Ovary (tissue), 9 donors: ENCODE measurements around the gene COPZ2. TPM values are rescaled to one million over a fixed set of nuclear protein-coding genes. Genes with fewer than 3 reads are reported as not detected.

Experiments
- DNase-seq, 5 donors: peaks; one replicate each; pipeline ENCODE4 v3.0.0-alpha.2; 2019 to 2020
- H3K27ac ChIP-seq, 2 donors: fragments of 200-600 bp; one replicate each; pipeline versions ENCODE4 v1.5.1 to v1.8.0; 2019 to 2022
- H3K27me3 ChIP-seq: fragments of 200-600 bp; one replicate; pipeline ENCODE4 v1.8.0; 2022
- H3K36me3 ChIP-seq: fragments of 200-600 bp; sonication (generic); one replicate; pipeline ENCODE4 v1.5.1; 2019
- H3K4me1 ChIP-seq: one replicate; pipeline ENCODE4 v1.8.1; 2013; ENCODE audit warnings: mild to moderate bottlenecking, moderate library complexity; ENCODE audit not compliant: insufficient read depth
- H3K4me3 ChIP-seq: fragments of 200-600 bp; sonication (generic); one replicate; pipeline ENCODE4 v1.5.1; 2017
- H3K9me3 ChIP-seq, 2 donors: fragments of 200-600 bp in 1 of 2; sonication (generic) in 1 of 2; one replicate each; pipeline versions ENCODE4 v1.5.1 to v1.8.1; 2013 to 2019; ENCODE audit warnings: mild to moderate bottlenecking in 1 of 2, moderate library complexity in 1 of 2
- EP300 ChIP-seq: sonication (generic); formaldehyde crosslinking; IDR thresholded peaks from one replicate; pipeline ENCODE4 v1.6.1; 2017; ENCODE audit warnings: antibody characterized with exemption
- POLR2A ChIP-seq: fragments of 450-650 bp; IDR thresholded peaks from one replicate; pipeline ENCODE4 v1.6.1; 2017; ENCODE audit warnings: antibody characterized with exemption, mild to moderate bottlenecking, moderate library complexity
- WGBS, 3 donors: extraction: QIAGEN DNeasy Blood & Tissue Kit in 1 of 3; methylation state at CpG; one replicate each; pipeline versions ENCODE4 v1.1.5 to v1.1.7; 2013 to 2017; 5-methylcytosine and 5-hydroxymethylcytosine counted together
- intact Hi-C, 4 donors: fragments of 100-400 bp; cut with DNase I; formaldehyde crosslinking; loops; one replicate each; pipeline versions ENCODE4 v1.11.0 to v1.15.1; 2022 to 2023
- polyA plus RNA-seq, 2 donors: library from polyadenylated mRNA; stranded (reverse); fragments of 200-250 nt in 1 of 2; fragments of 350-450 nt in 1 of 2; fragmentation: Illumina TruSeq in 1 of 2; extraction: RNeasy Lipid Tissue Mini Kit (QIAGEN cat#74804) in 1 of 2; gene quantifications; one replicate each; pipeline ENCODE4 v1.2.3, GENCODE V29; 2013 to 2014
- total RNA-seq, 7 donors: library from RNA; depleted of rRNA in 2 of 7; stranded (reverse); fragments of >200 nt in 2 of 7; fragmentation: NEBNext Ultra II Directional in 3 of 7; extraction: Animal tissue kit (Norgen Biotek cat#: 25700) in 3 of 7; gene quantifications; one replicate each; pipeline versions ENCODE4 v1.1.0 to v1.2.4, GENCODE V29; 2016 to 2023
- TF ChIP-seq, protein P1 (sequence below), 3 donors: fragments of 450-650 bp in 2 of 3; fragments of 200-600 bp in 1 of 3; IDR thresholded peaks; one replicate each; pipeline versions ENCODE4 v1.5.1 to v1.8.0; 2016 to 2022; ENCODE audit warnings: antibody characterized with exemption in 3 of 3, mild to moderate bottlenecking in 1 of 3
- donor health status: DM: no; HTN: no; CAD: no; lungs with moderate emphysema.
- donor health status: DM: no; HTN: no; CAD: no.
- donor health status: Bipolar disorder and iron deficiency.
- donor health status: DM: yes; HTN: yes; CAD: no.
- donor health status: DM: no; HTN: no; CAD: no.
- donor health status: DM: yes; HTN: yes; CAD: no.

The COPZ2 gene
- total and polyA plus RNA-seq, 9 donors = 1.7 to 58.1 (median 12.1) TPM

DNA sequence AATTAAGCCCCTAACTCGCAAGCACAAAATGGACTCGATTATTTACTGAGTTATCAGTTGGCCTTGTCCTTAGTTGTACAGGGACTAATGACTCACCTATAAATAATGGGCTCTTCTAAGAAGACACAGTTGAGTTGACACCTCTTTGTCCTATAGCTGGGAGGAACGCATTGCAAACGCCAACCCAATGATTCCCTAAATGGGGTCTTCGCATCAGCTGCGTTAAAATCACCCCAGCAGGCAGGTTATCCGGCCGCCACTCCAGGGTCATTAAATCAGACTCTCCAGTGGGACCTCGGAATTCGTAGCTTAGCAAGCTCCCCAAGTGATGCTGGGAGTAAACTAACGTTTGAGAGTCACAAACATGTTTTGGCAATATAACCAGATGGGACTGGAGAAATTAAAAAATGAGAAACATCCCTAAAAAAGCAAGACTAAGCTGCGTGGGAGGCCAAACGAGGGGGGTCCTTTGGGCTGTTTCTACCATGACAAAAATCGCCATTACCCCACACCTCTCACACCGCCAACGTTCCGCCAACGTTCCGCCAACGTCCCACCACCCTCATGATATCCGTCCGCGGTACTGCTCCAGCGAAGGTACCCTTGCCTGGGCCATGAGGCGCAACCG, 9.6 kb upstream of the COPZ2 start:
- WGBS, 3 donors = 2 to 3% (median 3%) methylated on average over 26 of the region's 26 CpGs
- TF ChIP-seq POLR2A = no peak
- TF ChIP-seq, protein P1, sequence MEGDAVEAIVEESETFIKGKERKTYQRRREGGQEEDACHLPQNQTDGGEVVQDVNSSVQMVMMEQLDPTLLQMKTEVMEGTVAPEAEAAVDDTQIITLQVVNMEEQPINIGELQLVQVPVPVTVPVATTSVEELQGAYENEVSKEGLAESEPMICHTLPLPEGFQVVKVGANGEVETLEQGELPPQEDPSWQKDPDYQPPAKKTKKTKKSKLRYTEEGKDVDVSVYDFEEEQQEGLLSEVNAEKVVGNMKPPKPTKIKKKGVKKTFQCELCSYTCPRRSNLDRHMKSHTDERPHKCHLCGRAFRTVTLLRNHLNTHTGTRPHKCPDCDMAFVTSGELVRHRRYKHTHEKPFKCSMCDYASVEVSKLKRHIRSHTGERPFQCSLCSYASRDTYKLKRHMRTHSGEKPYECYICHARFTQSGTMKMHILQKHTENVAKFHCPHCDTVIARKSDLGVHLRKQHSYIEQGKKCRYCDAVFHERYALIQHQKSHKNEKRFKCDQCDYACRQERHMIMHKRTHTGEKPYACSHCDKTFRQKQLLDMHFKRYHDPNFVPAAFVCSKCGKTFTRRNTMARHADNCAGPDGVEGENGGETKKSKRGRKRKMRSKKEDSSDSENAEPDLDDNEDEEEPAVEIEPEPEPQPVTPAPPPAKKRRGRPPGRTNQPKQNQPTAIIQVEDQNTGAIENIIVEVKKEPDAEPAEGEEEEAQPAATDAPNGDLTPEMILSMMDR (IDR thresholded peaks at IDR 0.05) = no peak
- TF ChIP-seq EP300 = no peak
- Histone ChIP-seq H3K27me3 (no peaks in the 10 kb centered on the region), H3K4me3 (peak overlapping the region; percentile 63), H3K36me3 (no peaks in the 10 kb centered on the region), H3K27ac (peak overlapping the region; percentile 64 to 96), H3K9me3 (no peaks in the 10 kb centered on the region), H3K4me1 (peaks cover 18% of the 10 kb centered on the region)
- intact Hi-C loops = no loop called here
- DNase-seq = no peak

DNA sequence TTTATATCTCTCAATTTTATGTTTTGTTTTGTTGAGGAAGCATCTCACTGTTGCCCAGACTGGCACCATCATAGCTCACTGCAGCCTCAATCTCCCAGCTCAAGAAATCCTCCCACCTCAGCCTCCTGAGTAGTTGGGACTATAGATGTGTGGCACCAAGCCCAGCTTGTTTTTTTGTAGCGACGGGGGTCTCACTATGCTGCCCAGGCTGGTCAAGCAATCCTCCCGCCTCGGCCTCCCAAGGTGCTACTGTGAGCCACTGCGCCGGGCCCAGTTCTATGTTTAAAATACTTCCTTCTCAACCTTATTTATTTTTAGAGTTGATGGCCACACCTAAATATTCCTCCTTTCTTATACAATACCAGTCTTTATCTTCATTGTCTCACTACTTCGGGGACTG, 8.7 kb upstream of the COPZ2 start:
- Histone ChIP-seq H3K9me3 (no peaks in the 10 kb centered on the region), H3K4me1 (peaks cover 12% of the 10 kb centered on the region), H3K36me3 (no peaks in the 10 kb centered on the region), H3K27me3 (no peaks in the 10 kb centered on the region), H3K27ac (no peak overlapping the region), H3K4me3 (no peak overlapping the region)
- WGBS, 3 donors = 88 to 93% (median 90%) methylated on average over 7 of the region's 7 CpGs
- TF ChIP-seq EP300 = no peak
- TF ChIP-seq, protein P1 (IDR thresholded peaks at IDR 0.05) = no peak
- no peak for TF ChIP-seq POLR2A
- intact Hi-C loops = no loop called here
- no peak for DNase-seq

DNA sequence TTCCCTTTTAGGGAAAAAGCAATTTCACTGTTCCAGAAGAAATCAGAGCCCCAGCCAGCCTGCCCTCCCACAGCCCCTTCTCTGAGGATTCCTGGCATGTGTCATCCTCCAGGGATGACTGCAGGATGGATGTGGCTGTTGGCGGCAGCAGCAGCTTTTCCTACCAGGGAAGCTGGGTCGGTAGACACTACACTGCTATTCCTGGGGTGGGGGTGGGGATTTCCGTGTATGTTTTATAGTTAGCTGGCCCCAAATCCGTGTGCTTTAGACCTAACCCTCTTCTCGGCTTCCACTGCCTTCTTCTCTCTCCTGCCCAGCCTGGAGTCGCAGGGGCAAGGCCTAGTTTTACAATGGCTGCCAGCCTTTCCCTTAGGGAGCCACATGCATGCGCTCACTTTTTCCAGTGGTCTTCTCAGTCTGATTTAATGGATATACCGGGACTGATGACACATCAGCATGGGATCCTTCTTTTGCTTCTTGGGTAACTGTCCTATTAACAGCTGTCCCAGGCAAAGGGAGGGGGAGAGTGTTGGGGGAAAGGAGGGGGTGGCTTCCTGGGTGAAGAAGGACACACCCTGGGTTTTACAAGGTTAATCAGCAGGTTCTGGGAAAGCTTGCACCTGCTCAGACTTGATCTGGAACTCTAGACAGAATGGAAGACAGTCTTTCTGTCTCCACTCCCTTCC, 7.9 kb upstream of the COPZ2 start:
- no peak overlapping the region for H3K4me3 ChIP-seq
- no peak overlapping the region for H3K27ac ChIP-seq
- no peaks in the 10 kb centered on the region for H3K36me3 ChIP-seq
- H3K4me1 ChIP-seq = peaks cover 5% of the 10 kb centered on the region
- DNase-seq = no peak
- H3K9me3 ChIP-seq = no peaks in the 10 kb centered on the region
- WGBS, 3 donors = 47 to 58% (median 47%) methylated on average over 8 of the region's 8 CpGs
- H3K27me3 ChIP-seq = no peaks in the 10 kb centered on the region
- intact Hi-C loops = no loop called here
- TF ChIP-seq, protein P1 (IDR thresholded peaks at IDR 0.05) = no peak
- no peak for TF ChIP-seq POLR2A
- no peak for TF ChIP-seq EP300

DNA sequence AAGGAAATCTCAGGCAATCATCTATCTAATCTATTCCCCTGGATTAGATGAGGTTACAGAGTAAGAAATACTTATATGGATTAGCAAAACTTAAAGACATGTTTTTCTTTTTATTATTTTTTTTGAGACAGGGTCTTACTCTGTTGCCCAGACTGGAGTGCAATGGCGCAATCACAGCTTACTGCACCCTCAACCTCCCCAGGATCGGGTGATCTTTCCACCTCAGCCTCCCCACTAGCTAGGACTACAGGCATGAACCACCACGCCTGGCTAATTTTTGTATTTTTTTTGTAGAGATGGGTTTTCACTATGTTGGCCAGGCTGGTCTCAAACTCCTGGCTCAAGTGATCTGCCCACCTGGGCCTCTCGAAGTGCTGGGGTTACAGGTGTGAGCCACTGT, 7.3 kb upstream of the COPZ2 start:
- Histone ChIP-seq H3K9me3 (no peaks in the 10 kb centered on the region), H3K27me3 (no peaks in the 10 kb centered on the region), H3K4me3 (no peak overlapping the region), H3K4me1 (peaks cover 3% of the 10 kb centered on the region), H3K27ac (no peak overlapping the region), H3K36me3 (no peaks in the 10 kb centered on the region)
- DNase-seq = no peak
- WGBS, 3 donors = 82 to 85% (median 84%) methylated on average over 4 of the region's 4 CpGs
- intact Hi-C loops = no loop called here
- no peak for TF ChIP-seq EP300
- TF ChIP-seq POLR2A = no peak
- TF ChIP-seq, protein P1 (IDR thresholded peaks at IDR 0.05) = no peak
